Inferior parietal cortex (tissue), 1 donor: ENCODE measurements around the gene DCAF12L1.

ENCODE experiments used
- DNase-seq: peaks from one replicate; pipeline ENCODE4 v3.0.0-alpha.2; 2016; ENCODE audit errors: extremely low spot score

DCAF12L1 gene

GRCh38 chrX:126552313-126553022 lies at the start of gene DCAF12L1:
TSS of gene DCAF12L1 (minus strand) at chrX:126552814. CDS start at chrX:126552608, 206 bp downstream.
- no peak for DNase-seq

GRCh38 chrX:126580877-126581276 lies 28.3 kb upstream of the DCAF12L1 start:
- DNase-seq, result no peak

GRCh38 chrX:126575911-126576310 lies 23.3 kb upstream of the DCAF12L1 start:
- no peak for DNase-seq

DNA sequence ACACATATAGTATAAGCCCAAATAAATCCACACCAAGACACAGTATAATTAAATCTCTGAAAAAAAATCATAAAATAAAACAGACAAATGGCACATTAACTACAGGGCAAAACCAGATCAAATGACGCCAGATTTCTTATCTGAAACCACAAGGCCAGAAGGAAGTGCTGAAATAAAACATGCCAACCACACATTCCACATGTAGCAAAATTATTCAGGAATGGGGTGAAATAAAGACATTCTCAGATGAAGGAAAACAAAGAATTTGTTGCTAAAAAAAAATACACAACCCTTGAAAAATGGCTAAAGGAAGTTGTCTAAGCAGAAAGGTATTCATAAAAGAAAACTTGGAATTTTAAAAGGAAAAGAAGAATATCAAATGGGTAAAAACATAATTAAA lies 4.5 kb upstream of the DCAF12L1 start:
- no peak for DNase-seq

- no peak for DNase-seq
These were observed 795 bp downstream of the DCAF12L1 start for GRCh38 chrX:126551725-126552312.

- DNase-seq, result no peak
These were observed 1.3 kb downstream of the DCAF12L1 start for GRCh38 chrX:126551306-126551705.

DNA sequence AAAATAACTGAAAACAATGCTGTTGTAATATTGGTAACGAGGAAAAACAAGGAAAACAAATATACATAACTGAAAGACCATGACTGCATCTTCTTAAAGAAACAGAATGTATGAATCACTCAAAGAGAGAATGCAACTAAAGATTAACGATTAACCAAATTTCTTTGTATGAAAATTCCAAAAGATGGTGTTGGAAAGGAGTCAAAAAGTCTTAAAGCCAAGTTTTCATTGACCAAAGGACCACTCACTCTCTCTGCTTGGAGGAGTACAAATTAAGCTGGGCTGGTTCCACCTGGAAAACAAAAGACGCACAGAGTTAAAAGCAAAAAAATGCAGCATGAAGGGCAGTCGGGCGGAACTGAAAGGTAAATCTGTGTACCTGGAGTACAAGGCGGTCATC lies 1.8 kb downstream of the DCAF12L1 start:
- no peak for DNase-seq

- DNase-seq, result no peak
These were observed 42.7 kb downstream of the DCAF12L1 start for GRCh38 chrX:126509923-126510322.
